ENCODE data around the gene LRRC36.
A peak's percentile ranks its signal among the peaks of the same experiment; 100 is the strongest.

LRRC36 gene, protein sequence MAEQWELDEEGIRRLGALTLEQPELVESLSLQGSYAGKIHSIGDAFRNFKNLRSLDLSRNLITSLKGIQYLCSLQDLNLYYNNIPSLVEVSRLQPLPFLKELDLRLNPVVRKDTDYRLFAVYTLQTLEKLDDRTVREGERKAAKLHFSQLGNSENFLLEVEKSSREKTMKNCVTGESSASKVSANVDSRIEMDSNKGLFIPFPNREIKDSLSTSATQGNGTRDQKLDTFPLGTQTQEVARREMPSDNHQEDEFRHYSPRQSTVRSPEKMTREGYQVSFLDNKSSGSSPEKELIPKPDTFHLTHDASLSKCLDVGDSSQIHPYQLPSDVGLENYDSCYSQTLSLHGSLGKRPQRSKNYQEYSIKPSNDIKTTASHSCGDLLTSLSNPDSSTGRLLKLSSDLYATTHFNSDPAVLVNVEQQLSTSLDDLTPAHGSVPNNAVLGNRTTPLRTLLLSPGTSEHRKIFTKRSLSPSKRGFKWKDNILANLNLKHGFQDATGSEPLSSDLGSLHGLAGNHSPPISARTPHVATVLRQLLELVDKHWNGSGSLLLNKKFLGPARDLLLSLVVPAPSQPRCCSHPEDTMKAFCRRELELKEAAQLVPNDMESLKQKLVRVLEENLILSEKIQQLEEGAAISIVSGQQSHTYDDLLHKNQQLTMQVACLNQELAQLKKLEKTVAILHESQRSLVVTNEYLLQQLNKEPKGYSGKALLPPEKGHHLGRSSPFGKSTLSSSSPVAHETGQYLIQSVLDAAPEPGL

DNA sequence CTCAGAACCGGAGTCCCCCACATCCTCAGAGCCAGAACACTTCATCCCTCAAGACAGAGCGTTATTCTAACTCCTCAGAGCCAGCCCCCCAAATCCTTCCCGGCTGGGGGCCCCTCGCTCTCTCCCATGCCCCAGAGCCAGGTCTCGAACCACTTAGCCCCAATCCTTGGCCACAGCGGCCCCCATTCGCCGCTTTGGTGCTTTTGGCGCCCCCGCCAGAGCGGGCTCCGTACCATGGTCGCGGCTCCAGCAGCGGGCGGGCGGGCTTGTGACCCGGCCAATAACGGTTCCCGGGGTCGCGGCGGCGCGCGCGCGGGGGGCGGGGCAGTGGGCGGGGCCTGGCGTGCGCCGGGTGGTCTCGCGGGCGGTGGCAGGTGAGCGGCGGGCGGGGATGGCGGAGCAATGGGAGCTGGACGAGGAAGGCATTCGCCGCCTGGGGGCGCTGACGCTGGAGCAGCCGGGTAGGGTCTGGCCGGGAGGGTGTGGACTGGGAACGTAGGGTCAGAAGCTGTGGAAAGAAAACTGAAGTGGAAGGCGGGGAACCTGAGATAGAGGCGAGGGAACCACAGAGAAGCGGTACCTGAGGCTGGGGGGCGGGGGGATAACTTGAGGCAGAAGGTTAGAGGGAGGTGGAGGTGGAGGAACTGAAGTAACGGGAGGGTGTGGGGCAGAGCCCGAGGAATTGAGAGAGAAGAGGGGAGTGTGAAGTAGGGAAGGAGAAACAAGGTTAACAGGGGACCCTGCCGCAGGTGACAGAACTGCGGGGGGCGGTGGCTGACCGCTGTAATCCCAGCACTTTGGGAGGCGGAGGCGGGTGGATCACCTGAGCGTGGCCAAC is at the start of gene LRRC36, which contains the start of gene KCTD19:
Gene LRRC36 (plus strand): TSS at position 344 of the 838 bp plus-strand sequence. CDS start 48 bp downstream, at position 392.
Gene KCTD19 (minus strand): TSS at position 270 of the 838 bp plus-strand sequence. CDS start 34 bp downstream, at position 236.
- DNase-seq, result no peak

GRCh38 chr16:67277294-67277998 is 49.2 kb upstream of the LRRC36 start:
- no peak for DNase-seq

GRCh38 chr16:67277999-67278772 is 48.4 kb upstream of the LRRC36 start:
- no peak for DNase-seq

- DNase-seq, result no peak
Observed at GRCh38 chr16:67278773-67279295, 47.8 kb upstream of the LRRC36 start.

DNA sequence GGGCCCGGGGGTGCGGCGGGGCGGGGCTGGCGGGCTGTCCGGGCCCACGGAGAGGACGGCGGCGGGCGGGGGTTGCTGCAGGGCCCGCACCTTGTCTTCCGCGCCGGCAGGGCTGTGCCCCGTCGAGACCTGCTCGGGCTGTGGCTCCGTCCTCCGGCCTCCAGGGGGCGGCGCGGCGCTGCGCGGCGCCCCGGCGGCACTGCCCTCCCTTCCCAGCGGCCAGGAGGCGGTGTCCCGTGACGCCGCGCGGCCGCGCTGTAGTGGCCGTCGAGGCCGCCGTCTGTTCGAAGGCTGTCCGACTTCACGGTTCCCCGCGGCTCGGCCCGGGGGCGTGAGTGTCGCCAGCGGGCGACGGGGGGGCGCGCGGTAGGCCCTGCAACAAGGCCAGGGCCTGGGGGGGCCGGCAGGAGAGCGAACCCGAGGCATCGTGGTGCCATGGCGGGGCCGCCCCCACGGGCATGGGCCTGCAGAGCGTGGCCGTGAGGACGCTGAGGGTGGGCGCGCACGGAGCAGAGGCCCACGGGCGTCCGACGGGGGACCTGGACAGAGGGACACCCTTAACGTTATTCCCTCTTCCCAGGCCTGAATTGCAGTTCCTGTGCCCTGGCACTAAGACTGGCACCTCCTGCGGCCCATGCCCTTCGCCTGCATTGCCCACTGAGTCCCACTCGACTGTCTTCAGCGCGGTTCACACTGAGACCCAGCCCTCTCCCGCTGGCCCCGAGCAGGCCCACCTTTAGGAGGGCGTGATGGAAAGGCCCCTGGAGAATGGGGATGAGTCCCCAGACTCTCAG is 47.1 kb upstream of the LRRC36 start, which contains the start of gene PLEKHG4:
Gene PLEKHG4 (plus strand): TSS at position 237 of the 794 bp plus-strand sequence. CDS start 513 bp downstream, at position 750.
- DNase-seq, result peak; percentile 41

DNA sequence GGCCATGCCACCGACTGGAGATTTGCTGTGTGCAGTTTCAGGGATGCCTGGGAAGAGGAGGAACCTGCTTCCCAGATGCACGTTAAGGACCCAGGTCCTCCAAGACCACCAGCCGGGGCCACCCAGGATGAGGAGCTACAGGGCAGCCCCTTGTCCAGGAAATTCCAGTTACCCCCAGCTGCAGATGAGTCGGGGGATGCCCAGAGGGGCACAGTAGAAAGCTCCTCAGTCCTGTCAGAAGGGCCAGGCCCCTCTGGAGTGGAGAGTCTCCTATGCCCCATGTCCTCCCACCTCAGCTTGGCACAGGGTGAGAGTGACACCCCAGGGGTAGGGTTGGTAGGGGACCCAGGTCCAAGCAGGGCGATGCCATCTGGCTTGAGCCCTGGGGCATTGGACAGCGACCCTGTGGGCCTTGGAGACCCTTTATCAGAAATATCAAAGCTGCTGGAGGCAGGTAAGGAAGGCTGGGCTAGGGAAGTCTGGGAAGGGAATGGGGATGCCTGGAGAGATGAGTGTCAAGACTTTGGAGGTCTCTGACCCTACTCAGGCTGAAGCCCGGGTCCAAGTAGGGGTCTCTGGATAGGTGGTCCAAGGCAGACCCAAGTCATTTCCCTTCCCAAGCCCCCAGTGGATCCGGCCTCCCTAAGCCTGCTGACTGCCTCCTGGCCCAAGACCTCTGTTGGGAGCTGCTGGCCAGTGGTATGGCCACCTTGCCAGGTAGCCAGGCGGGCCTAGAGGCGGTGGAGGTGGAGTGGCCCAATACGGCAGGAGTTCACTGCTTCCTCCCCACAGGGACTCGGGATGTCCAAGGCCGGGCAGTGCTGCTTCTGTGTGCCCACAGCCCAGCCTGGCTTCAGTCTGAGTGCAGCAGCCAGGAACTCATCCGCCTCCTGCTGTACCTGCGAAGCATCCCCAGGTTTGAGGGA is 46.3 kb upstream of the LRRC36 start:
- DNase-seq, result no peak

- DNase-seq, result no peak
Observed at GRCh38 chr16:67281536-67282446, 44.8 kb upstream of the LRRC36 start.

DNA sequence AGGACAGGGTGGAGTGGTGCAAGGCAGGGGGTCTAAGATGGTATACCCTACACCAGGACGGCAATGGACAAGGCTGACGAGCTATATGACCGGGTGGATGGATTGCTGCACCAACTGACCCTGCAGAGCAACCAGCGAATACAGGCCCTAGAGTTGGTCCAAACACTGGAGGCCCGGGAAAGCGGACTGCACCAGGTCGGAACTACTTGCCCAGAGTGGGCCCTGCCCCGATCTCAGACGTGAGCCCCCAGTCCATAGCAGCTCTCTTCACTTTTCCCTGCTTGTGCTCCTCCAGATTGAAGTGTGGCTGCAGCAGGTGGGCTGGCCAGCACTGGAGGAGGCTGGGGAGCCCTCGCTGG is 44.2 kb upstream of the LRRC36 start:
- DNase-seq, result no peak

DNA sequence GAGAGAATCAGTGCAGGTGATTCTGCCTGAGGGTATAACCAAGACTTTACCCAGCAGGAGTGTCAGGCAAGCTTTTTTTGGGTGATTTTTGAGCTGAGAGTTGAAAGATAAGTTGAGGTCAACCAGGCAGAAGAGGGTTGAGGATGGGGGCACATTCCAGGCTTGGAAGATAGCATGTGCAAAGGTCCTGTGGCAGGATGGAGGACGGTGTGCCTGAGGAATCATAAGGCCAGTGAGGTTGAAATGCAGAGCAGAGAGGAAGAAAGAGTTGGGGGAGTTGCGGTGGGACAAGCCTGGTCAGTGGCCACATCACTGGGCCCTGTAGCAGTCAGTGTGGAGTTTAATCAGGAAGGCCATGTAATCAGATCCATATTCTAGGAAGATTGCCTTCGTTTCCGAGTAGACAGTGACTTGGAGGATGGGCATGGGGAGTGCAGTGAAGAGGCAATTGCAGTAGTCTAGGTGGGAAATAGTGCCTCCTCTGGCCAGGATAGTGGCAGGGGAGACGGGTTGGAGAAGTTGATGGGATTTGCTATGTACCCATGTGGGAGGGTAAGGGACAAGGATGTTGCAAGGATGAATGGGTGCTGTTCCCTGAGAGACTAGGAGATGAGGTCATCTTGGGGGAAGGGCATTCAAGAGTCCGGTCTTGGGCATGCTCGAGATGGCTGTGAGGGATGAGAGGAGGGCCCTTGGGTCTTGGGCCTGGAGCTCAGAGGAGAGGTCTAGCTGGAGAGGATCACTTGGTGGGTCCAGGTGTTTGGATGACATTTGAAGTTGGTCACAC is 43.4 kb upstream of the LRRC36 start:
- DNase-seq, result no peak

GRCh38 chr16:67283826-67284555 is 42.6 kb upstream of the LRRC36 start:
- DNase-seq, result no peak

DNA sequence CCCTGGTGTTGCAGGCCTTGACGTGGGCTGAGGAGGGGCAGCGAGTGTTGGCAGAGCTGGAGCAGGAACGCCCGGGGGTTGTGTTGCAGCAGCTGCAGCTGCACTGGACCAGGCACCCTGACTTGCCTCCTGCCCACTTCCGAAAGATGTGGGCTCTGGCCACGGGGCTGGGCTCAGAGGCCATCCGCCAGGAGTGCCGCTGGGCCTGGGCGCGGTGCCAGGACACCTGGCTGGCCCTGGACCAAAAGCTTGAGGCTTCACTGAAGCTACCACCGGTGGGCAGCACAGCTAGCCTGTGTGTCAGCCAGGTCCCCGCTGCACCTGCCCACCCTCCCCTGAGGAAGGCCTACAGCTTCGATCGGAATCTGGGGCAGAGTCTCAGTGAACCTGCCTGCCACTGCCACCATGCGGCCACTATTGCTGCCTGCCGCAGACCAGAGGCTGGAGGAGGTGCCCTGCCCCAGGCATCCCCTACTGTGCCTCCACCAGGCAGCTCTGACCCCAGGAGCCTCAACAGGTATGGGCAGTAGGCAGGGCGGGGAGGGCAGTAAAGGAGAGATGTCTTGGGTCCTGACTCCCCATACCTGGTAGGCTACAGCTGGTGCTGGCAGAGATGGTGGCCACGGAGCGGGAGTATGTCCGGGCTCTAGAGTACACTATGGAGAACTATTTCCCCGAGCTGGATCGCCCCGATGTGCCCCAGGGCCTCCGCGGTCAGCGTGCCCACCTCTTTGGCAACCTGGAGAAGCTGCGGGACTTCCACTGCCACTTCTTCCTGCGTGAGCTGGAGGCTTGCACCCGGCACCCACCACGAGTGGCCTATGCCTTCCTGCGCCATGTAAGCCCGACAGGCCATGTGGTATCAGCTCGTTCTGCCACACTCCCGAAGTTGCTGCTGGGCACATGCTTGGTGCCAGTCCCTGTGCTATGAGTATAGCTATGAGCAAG is 41.6 kb upstream of the LRRC36 start:
- DNase-seq, result no peak

DNA sequence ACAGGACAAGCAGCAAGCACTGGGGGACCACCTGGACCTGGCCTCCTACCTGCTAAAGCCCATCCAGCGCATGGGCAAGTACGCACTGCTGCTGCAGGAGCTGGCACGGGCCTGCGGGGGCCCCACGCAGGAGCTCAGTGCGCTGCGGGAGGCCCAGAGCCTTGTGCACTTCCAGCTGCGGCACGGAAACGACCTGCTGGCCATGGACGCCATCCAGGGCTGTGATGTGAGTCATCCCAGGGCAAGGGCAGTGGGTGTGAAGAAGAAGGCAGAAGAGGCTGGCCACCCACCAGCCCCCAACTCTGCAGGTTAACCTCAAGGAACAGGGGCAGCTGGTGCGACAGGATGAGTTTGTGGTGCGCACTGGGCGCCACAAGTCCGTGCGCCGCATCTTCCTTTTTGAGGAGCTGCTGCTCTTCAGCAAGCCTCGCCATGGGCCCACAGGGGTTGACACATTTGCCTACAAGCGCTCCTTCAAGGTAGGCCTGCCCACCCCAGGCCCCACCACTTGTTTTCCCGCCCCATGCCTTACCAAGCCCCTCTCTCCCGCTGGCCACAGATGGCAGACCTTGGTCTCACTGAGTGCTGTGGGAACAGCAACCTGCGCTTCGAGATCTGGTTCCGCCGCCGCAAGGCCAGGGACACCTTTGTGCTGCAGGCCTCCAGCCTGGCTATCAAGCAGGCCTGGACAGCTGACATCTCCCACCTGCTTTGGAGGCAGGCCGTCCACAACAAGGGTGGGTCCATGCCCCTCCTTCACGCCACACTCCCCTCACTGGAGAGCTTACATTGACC is 40.0 kb upstream of the LRRC36 start:
- DNase-seq, result no peak

DNA sequence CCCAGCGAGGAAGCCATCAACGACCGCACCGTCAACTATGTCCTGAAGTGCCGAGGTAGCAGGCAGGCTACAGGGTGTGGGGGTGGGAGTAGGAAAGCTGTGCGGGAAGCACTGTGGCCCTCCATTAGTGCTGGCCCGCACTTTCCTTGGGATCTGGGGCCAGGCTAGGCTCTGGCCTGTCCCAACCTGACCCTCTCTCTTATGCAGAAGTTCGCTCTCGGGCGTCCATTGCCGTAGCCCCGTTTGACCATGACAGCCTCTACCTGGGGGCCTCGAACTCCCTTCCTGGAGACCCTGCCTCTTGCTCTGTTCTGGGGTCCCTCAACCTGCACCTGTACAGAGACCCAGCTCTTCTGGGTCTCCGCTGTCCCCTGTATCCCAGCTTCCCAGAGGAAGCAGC is 38.7 kb upstream of the LRRC36 start:
- DNase-seq, result no peak

GRCh38 chr16:67291461-67291860 is 35.2 kb upstream of the LRRC36 start:
- no peak for DNase-seq

All from GF-D8 (cell line).